Tibial nerve (tissue), 4 donors: Measurements from ENCODE around the gene ZMPSTE24.

Source experiments
- EP300 ChIP-seq, 2 donors: sonication (generic); formaldehyde crosslinking; IDR thresholded peaks; one replicate each; pipeline ENCODE4 v1.6.1; 2017; ENCODE audit warnings: antibody characterized with exemption in 2 of 2, mild to moderate bottlenecking in 1 of 2
- POLR2A ChIP-seq, 2 donors: fragments of 450-650 bp; IDR thresholded peaks; one replicate each; pipeline ENCODE4 v1.6.1; 2017; ENCODE audit warnings: antibody characterized with exemption in 2 of 2, mild to moderate bottlenecking in 2 of 2, moderate library complexity in 2 of 2
- TF ChIP-seq, protein P1 (sequence below), 5 experiments: fragments of 200-600 bp in 3 of 5; fragments of 450-650 bp in 2 of 5; sonication (generic) in 3 of 5; IDR thresholded peaks; one replicate each; pipeline ENCODE4 v1.5.1; 2016 to 2019; ENCODE audit warnings: antibody characterized with exemption in 5 of 5, mild to moderate bottlenecking in 3 of 5, moderate library complexity in 2 of 5

DNA sequence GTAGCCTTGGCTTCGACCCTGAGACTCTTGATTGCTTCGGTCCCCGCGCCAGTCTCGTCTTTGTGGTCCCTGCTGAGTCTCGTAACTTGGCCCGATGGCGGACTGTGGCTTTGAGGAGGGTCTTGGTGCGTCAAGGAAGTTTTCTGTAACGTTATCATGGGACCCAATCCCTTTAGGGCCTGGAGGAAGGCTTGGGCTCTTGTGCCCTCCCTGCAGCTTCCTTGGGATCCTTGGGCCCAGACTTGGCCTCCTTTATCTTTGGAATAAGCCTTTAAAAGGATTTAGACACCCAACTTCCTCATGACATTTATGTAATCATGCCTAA, 371 bp downstream of the ZMPSTE24 start:
- TF ChIP-seq, protein P1, sequence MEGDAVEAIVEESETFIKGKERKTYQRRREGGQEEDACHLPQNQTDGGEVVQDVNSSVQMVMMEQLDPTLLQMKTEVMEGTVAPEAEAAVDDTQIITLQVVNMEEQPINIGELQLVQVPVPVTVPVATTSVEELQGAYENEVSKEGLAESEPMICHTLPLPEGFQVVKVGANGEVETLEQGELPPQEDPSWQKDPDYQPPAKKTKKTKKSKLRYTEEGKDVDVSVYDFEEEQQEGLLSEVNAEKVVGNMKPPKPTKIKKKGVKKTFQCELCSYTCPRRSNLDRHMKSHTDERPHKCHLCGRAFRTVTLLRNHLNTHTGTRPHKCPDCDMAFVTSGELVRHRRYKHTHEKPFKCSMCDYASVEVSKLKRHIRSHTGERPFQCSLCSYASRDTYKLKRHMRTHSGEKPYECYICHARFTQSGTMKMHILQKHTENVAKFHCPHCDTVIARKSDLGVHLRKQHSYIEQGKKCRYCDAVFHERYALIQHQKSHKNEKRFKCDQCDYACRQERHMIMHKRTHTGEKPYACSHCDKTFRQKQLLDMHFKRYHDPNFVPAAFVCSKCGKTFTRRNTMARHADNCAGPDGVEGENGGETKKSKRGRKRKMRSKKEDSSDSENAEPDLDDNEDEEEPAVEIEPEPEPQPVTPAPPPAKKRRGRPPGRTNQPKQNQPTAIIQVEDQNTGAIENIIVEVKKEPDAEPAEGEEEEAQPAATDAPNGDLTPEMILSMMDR (IDR thresholded peaks at IDR 0.05): no peak
- TF ChIP-seq EP300 (IDR thresholded peaks at IDR 0.05) (no peak), POLR2A (IDR thresholded peaks at IDR 0.05) (no peak)
